Kidney epithelial cell (primary cell): ENCODE measurements around the gene SEMA4D. TPM values are rescaled to one million over a fixed set of nuclear protein-coding genes. Genes with fewer than 3 reads are reported as not detected.

ENCODE experiments used
- DNase-seq: peaks from one replicate; pipeline ENCODE4 v3.0.0-alpha.2; 2010; ENCODE audit warnings: low read depth
- H3K27me3 ChIP-seq: 2 replicates; pipeline ENCODE4 v1.6.0; 2011; ENCODE audit warnings: low read length; ENCODE audit not compliant: control insufficient read depth, insufficient read depth
- H3K36me3 ChIP-seq: 2 replicates; pipeline ENCODE4 v1.5.1; 2011; ENCODE audit warnings: low read length; ENCODE audit not compliant: control insufficient read depth, insufficient read depth
- H3K4me3 ChIP-seq: 2 replicates; pipeline ENCODE4 v1.5.1; 2011; ENCODE audit warnings: low read depth, mild to moderate bottlenecking, control low read depth, low read length
- total RNA-seq: library from RNA; depleted of rRNA; stranded (reverse); fragments of >200 nt; gene quantifications from 2 replicates; pipeline ENCODE4 v1.2.3, GENCODE V29; 2015
- TF ChIP-seq, protein P1 (sequence below): IDR thresholded peaks from 2 replicates; pipeline ENCODE4 v1.5.1; 2011; ENCODE audit warnings: mild to moderate bottlenecking, moderate library complexity, low read length, control low read depth, inconsistent platforms; ENCODE audit not compliant: insufficient read depth, poor library complexity, severe bottlenecking

The SEMA4D gene
- total RNA-seq, 1 donor from 2014 or later: 30.7 TPM

DNA sequence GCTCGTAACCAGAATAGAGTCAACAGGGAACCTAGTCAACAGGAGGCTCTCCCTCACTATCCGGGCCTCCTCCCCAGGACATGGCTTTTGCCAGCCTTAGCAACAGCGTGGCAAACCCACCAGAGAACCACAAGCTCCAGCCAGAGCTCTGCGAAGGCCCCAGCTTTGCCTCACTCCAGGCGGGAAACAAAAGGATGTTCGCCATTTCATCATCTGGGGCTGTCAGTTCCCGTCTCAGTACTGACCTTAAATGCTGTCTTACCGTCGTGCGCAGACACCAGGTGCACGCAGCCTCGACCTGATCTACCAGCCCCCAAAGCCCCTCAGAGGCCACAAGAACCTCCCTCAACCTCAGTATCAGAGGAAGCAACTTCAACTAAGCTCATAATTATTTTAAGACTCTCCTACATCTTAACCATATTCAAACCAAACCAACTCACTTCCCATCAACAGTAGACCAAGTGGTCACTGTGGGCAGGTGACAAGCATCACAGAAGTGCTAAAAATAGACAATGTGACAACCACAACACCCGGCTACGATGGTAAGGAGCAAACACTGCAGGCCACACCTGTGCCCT, 71.4 kb downstream of the SEMA4D start:
- Histone ChIP-seq H3K36me3 (no peaks in the 10 kb centered on the region), H3K27me3 (no peaks in the 10 kb centered on the region), H3K4me3 (no peak overlapping the region)
- no peak for DNase-seq
- TF ChIP-seq, protein P1, sequence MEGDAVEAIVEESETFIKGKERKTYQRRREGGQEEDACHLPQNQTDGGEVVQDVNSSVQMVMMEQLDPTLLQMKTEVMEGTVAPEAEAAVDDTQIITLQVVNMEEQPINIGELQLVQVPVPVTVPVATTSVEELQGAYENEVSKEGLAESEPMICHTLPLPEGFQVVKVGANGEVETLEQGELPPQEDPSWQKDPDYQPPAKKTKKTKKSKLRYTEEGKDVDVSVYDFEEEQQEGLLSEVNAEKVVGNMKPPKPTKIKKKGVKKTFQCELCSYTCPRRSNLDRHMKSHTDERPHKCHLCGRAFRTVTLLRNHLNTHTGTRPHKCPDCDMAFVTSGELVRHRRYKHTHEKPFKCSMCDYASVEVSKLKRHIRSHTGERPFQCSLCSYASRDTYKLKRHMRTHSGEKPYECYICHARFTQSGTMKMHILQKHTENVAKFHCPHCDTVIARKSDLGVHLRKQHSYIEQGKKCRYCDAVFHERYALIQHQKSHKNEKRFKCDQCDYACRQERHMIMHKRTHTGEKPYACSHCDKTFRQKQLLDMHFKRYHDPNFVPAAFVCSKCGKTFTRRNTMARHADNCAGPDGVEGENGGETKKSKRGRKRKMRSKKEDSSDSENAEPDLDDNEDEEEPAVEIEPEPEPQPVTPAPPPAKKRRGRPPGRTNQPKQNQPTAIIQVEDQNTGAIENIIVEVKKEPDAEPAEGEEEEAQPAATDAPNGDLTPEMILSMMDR: no peak

DNA sequence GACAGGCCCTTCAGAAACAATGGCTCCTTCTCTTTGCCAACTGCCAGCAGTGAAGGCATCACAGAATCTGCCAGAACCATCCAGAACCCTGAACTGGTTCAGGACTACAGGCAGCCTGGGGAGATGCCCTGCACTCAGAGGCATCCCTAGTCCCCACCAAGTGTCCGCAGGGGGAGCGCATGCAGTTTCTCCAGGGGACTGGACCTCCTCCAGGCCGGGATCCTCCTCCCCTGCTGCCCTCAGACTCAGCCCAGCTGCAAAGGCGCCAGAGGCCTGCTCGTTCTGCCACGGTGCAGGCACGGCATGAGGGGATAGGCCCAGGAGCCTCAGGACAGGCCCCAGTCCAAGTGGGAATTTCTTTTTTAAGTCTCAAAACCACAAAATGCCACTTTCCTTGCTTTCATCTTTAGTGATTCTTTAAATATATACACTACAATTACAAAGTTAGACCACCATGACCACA, 72.0 kb downstream of the SEMA4D start:
- Histone ChIP-seq H3K27me3 (no peaks in the 10 kb centered on the region), H3K4me3 (no peak overlapping the region), H3K36me3 (no peaks in the 10 kb centered on the region)
- DNase-seq: no peak
- TF ChIP-seq, protein P1: no peak

DNA sequence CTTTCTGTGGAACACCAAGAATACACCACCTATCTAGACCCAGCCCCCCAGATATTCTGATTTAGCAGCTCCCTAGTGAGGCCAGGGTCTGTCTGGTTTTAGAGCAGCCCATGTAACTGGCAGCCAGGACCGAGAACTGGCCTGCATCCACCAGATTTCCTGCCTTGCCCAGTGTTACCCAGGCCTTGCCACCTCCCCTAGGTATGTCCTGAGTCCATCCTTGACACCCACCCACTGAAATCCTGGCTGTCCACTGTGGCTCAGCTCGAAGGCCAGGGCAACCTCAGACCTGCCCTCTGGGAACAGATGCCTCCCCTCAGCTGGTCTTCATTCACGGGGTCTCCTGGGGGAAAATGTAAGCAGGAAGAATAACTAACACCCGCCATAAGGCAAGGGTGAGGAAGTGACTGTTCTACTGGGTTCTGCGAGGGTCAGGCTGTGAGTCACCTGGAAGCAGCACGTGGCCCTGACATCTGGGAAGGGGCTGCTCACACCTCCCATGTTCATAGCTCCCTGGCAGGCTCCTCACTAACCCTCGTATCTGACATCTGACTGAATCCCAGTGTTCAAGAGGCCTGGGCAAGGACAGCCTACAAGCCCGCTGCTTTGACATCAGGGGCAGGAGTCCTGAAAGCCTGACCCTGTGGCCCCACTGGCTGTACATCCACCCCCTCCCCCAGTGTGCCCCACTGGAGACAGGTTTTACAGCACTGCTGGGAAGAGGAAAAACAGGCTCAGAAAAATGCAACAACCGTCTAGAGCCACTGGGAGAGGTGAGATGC, 72.7 kb downstream of the SEMA4D start:
- TF ChIP-seq, protein P1: no peak
- no peaks in the 10 kb centered on the region for H3K36me3 ChIP-seq
- H3K27me3 ChIP-seq: no peaks in the 10 kb centered on the region
- H3K4me3 ChIP-seq: no peak overlapping the region
- no peak for DNase-seq

DNA sequence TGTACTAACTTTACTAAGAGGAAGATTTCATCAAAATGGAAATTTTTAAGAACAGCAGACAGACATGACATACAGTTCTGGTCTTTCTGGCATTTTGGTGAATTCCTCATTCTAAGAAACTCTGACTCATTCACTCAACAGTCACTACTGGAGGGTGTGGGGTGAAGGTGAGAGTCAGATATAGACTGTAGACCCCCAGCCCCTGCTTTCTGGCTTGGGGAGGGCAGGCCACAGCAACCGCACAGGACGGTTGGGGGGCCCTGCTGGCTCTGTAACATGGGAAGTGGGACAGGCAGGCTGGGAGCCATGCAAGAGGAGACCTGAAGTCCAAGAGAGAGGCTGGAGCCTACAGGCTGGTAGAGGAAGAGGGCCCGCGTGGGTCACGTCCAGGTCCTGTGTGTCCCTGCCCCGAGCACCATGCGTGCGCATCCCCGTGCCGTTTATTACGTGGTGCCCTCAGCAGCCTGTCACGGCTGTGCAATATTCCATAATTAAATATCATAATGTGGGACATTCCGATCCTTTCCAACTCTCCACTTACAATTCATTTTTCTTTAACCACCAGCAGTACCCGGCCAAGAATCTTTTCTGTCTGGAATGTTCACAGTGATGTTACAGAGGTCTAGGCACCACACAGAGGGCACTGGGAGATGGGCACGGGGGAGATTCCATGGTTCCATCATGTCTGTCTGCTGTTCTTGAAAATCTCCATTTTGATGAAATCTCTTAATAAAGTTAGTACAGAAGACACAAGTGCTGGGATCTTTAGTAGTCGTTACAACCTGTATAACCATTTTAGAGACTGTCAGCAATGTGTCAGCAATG, 75.5 kb downstream of the SEMA4D start:
- Histone ChIP-seq H3K27me3 (no peaks in the 10 kb centered on the region), H3K4me3 (no peak overlapping the region), H3K36me3 (no peaks in the 10 kb centered on the region)
- DNase-seq: no peak
- TF ChIP-seq, protein P1: no peak

DNA sequence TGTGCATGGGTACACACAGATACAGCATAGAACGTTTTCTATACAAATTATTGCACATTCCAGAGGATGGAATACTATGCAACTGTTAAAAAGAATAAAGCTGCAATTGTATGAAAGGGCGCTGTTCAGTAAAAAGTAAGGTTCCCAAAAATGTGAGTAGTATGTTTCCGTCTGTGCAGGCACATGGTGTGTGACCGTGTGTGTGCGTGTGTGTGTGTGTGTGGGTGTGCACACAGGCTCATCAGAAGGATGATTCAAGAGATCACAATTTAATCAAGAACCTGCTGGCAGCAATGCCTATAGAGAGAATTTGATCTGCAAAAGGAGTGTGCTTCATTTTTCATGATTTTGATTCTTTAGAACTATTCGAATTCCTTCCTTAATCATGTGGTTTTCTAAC, 76.3 kb downstream of the SEMA4D start:
- no peak overlapping the region for H3K4me3 ChIP-seq
- TF ChIP-seq, protein P1: no peak
- no peaks in the 10 kb centered on the region for H3K36me3 ChIP-seq
- H3K27me3 ChIP-seq: no peaks in the 10 kb centered on the region
- no peak for DNase-seq
